Epithelial cell of esophagus (primary cell): Measurements from ENCODE around the gene RPS27L.
"Not testable (repeated sequence)": the region's sequence is repeated elsewhere in the genome, so short reads cannot be mapped to it uniquely, and the experiment has no call there.

ENCODE experiments used
- DNase-seq: peaks from one replicate; pipeline ENCODE4 v3.0.0; 2010; ENCODE audit warnings: low read depth
- H3K4me3 ChIP-seq: 2 replicates; pipeline ENCODE4 v1.5.1; 2011; ENCODE audit warnings: mild to moderate bottlenecking, low read length, control low read depth
- CTCF ChIP-seq: IDR thresholded peaks from 2 replicates; pipeline ENCODE4 v1.5.1; 2011; ENCODE audit warnings: low read depth, mild to moderate bottlenecking, low read length, control low read depth, inconsistent platforms; ENCODE audit not compliant: insufficient read depth; ENCODE audit errors: missing control alignments

The RPS27L gene

GRCh38 chr15:63112871-63113270 lies 44.4 kb downstream of the RPS27L start:
- H3K4me3 ChIP-seq: no peak overlapping the region
- no peak for TF ChIP-seq CTCF
- no peak for DNase-seq

- H3K4me3 ChIP-seq: no peak overlapping the region
- TF ChIP-seq CTCF: no peak
- no peak for DNase-seq
These were observed 45.8 kb downstream of the RPS27L start for GRCh38 chr15:63111481-63111880.

GRCh38 chr15:63110428-63111026 lies 46.8 kb downstream of the RPS27L start:
- no peak for TF ChIP-seq CTCF
- H3K4me3 ChIP-seq: no peak overlapping the region
- no peak for DNase-seq

GRCh38 chr15:63109920-63110319 lies 47.4 kb downstream of the RPS27L start:
- no peak for DNase-seq
- TF ChIP-seq CTCF: no peak
- no peak overlapping the region for H3K4me3 ChIP-seq

GRCh38 chr15:63109498-63109897 lies 47.8 kb downstream of the RPS27L start:
- no peak for TF ChIP-seq CTCF
- H3K4me3 ChIP-seq: no peak overlapping the region
- DNase-seq: no peak

- no peak overlapping the region for H3K4me3 ChIP-seq
- TF ChIP-seq CTCF: no peak
- peak; percentile 17 for DNase-seq
These were observed 49.3 kb downstream of the RPS27L start for GRCh38 chr15:63107895-63108546.

- H3K4me3 ChIP-seq: not testable (repeated sequence)
These were observed 51.9 kb downstream of the RPS27L start for GRCh38 chr15:63105354-63105753.

More at GRCh38 chr15:63105354-63105753, 51.9 kb downstream of the RPS27L start:
- DNase-seq: not testable (repeated sequence)
